CD8-positive, alpha-beta memory T cell (primary cell): ENCODE data around the gene TPRG1L. TPM values are rescaled to one million over a fixed set of nuclear protein-coding genes. Genes with fewer than 3 reads are reported as not detected.

Source experiments
- CTCF ChIA-PET: fragments of 350-600 bp; sonication (Branson Sonifier 250); formaldehyde crosslinking; loops from one replicate; lab custom pipeline; 2021; ENCODE audit warnings: antibody characterized with exemption; lab: Charles Lee
- POLR2A ChIA-PET: fragments of 350-600 bp; sonication (Branson Sonifier 250); formaldehyde crosslinking; loops from one replicate; lab custom pipeline; 2021; ENCODE audit warnings: antibody characterized with exemption; lab: Charles Lee
- DNase-seq, 5 donors: peaks; one replicate each; pipeline versions ENCODE4 v3.0.0 to v3.0.0-alpha.2; 2020 to 2022; ENCODE audit warnings: mixed read lengths in 1 of 5
- H3K27ac ChIP-seq: one replicate; pipeline ENCODE4 v1.7.0; 2013; ENCODE audit warnings: low read depth, mild to moderate bottlenecking, low read length, moderate library complexity
- H3K27me3 ChIP-seq: 2 replicates; pipeline ENCODE4 v1.7.0; 2013; ENCODE audit warnings: low read length, mild to moderate bottlenecking; ENCODE audit not compliant: insufficient read depth, poor library complexity, severe bottlenecking
- H3K36me3 ChIP-seq: 2 replicates; pipeline ENCODE4 v1.7.0; 2013; ENCODE audit warnings: mild to moderate bottlenecking, low read length, moderate library complexity; ENCODE audit not compliant: insufficient read depth
- H3K4me1 ChIP-seq: 2 replicates; pipeline ENCODE4 v1.7.0; 2013; ENCODE audit warnings: mild to moderate bottlenecking, low read length, moderate library complexity; ENCODE audit not compliant: insufficient read depth
- H3K4me3 ChIP-seq: 2 replicates; pipeline ENCODE4 v1.7.0; 2013; ENCODE audit warnings: mild to moderate bottlenecking, low read length
- H3K9me3 ChIP-seq: 2 replicates; pipeline ENCODE4 v1.7.0; 2013; ENCODE audit warnings: mild to moderate bottlenecking, low read length
- H3K27ac Mint-ChIP-seq, 8 donors: one replicate each; pipeline ENCODE4 v1.8.0; 2020 to 2021; ENCODE audit warnings: mixed read lengths in 8 of 8, mild to moderate bottlenecking in 6 of 8, inconsistent platforms in 3 of 8, moderate library complexity in 3 of 8
- H3K27me3 Mint-ChIP-seq, 2 donors: one replicate each; pipeline ENCODE4 v1.8.0; 2020 to 2021; ENCODE audit warnings: mixed read lengths in 2 of 2, mild to moderate bottlenecking in 1 of 2, moderate library complexity in 1 of 2
- H3K36me3 Mint-ChIP-seq, 3 donors: one replicate each; pipeline ENCODE4 v1.8.0; 2020 to 2021; ENCODE audit warnings: mixed read lengths in 3 of 3, inconsistent platforms in 1 of 3, mild to moderate bottlenecking in 1 of 3
- H3K4me1 Mint-ChIP-seq, 3 donors: one replicate each; pipeline ENCODE4 v1.8.0; 2020 to 2021; ENCODE audit warnings: mixed read lengths in 3 of 3, inconsistent platforms in 1 of 3, mild to moderate bottlenecking in 1 of 3
- H3K4me3 Mint-ChIP-seq, 7 donors: one replicate each; pipeline ENCODE4 v1.8.0; 2020 to 2021; ENCODE audit warnings: mixed read lengths in 7 of 7, mild to moderate bottlenecking in 6 of 7, moderate library complexity in 4 of 7, inconsistent platforms in 2 of 7
- H3K9me3 Mint-ChIP-seq, 5 donors: one replicate each; pipeline ENCODE4 v1.8.0; 2020 to 2022; ENCODE audit warnings: mixed read lengths in 5 of 5, mild to moderate bottlenecking in 3 of 5, moderate library complexity in 2 of 5, inconsistent platforms in 1 of 5
- polyA plus RNA-seq: library from polyadenylated mRNA; unstranded; fragments of 300-500 nt; fragmentation: Illumina TruSeq; gene quantifications from one replicate; pipeline ENCODE4 v1.2.3, GENCODE V29; 2021
- total RNA-seq, 2 experiments: library from RNA; stranded (reverse); gene quantifications; one replicate each; pipeline ENCODE4 v1.2.3, GENCODE V29; 2021

Gene TPRG1L
- total and polyA plus RNA-seq, 3 experiments from 2014 or later: 18.9 to 47.7 (median 21.1) TPM

- no peak for DNase-seq
- Mint-ChIP-seq H3K27me3 (peaks cover 13 to 36% of the 10 kb centered on the region in 2 donors), H3K36me3 (no peaks in the 10 kb centered on the region), H3K4me3 (no peak overlapping the region), H3K9me3 (no peaks in the 10 kb centered on the region), H3K27ac (no peak overlapping the region), H3K4me1 (peaks cover 5 to 6% (median 5%) of the 10 kb centered on the region in 3 donors)
- CTCF ChIA-PET: interaction anchor here (1.2 kb wide), 1 partner anchor 71 kb away, joined by 3 read pairs; no protein-coding TSS in a partner anchor
- POLR2A ChIA-PET: no interaction called here
- H3K36me3 ChIP-seq: no peaks in the 10 kb centered on the region
- H3K4me3 ChIP-seq: no peak overlapping the region
- H3K9me3 ChIP-seq: no peaks in the 10 kb centered on the region
- H3K27ac ChIP-seq: no peak overlapping the region
- no peaks in the 10 kb centered on the region for H3K4me1 ChIP-seq
- no peaks in the 10 kb centered on the region for H3K27me3 ChIP-seq
Measured at GRCh38 chr1:3669971-3670431, 45.2 kb downstream of the TPRG1L start.

GRCh38 chr1:3670823-3671265 lies 46.0 kb downstream of the TPRG1L start:
- Mint-ChIP-seq H3K27me3 (peaks cover 13 to 40% of the 10 kb centered on the region in 2 donors), H3K36me3 (no peaks in the 10 kb centered on the region), H3K9me3 (no peaks in the 10 kb centered on the region), H3K4me1 (peaks cover 5 to 6% (median 5%) of the 10 kb centered on the region in 3 donors), H3K27ac (no peak overlapping the region), H3K4me3 (no peak overlapping the region)
- no peak overlapping the region for H3K4me3 ChIP-seq
- no peaks in the 10 kb centered on the region for H3K4me1 ChIP-seq
- H3K27ac ChIP-seq: no peak overlapping the region
- no peaks in the 10 kb centered on the region for H3K27me3 ChIP-seq
- ChIA-PET POLR2A (no interaction called here), CTCF (no interaction called here)
- DNase-seq: peak in 1 of 5 donors; percentile 34
- H3K9me3 ChIP-seq: no peaks in the 10 kb centered on the region
- H3K36me3 ChIP-seq: no peaks in the 10 kb centered on the region

- Mint-ChIP-seq H3K9me3 (no peaks in the 10 kb centered on the region), H3K27me3 (peaks cover 13 to 35% of the 10 kb centered on the region in 2 donors), H3K4me1 (peaks cover 5 to 6% (median 5%) of the 10 kb centered on the region in 3 donors), H3K4me3 (no peak overlapping the region), H3K27ac (no peak overlapping the region), H3K36me3 (no peaks in the 10 kb centered on the region)
- DNase-seq: peak in 1 of 5 donors; percentile 41
- no peaks in the 10 kb centered on the region for H3K27me3 ChIP-seq
- no peak overlapping the region for H3K4me3 ChIP-seq
- ChIA-PET POLR2A (no interaction called here), CTCF (no interaction called here)
- H3K9me3 ChIP-seq: no peaks in the 10 kb centered on the region
- no peaks in the 10 kb centered on the region for H3K4me1 ChIP-seq
- no peak overlapping the region for H3K27ac ChIP-seq
- no peaks in the 10 kb centered on the region for H3K36me3 ChIP-seq
Measured at GRCh38 chr1:3671371-3672180, 46.8 kb downstream of the TPRG1L start.

GRCh38 chr1:3672231-3672970 lies 47.6 kb downstream of the TPRG1L start:
- H3K4me1 ChIP-seq: no peaks in the 10 kb centered on the region
- no peaks in the 10 kb centered on the region for H3K36me3 Mint-ChIP-seq
- no peaks in the 10 kb centered on the region for H3K36me3 ChIP-seq
- ChIA-PET CTCF (no interaction called here), POLR2A (no interaction called here)
- DNase-seq: peak in 1 of 5 donors; percentile 36
- H3K9me3 Mint-ChIP-seq: no peaks in the 10 kb centered on the region
- H3K4me3 ChIP-seq: no peak overlapping the region
- no peak overlapping the region for H3K4me3 Mint-ChIP-seq
- no peak overlapping the region for H3K27ac ChIP-seq
- no peaks in the 10 kb centered on the region for H3K27me3 ChIP-seq
- no peak overlapping the region for H3K27ac Mint-ChIP-seq
- H3K4me1 Mint-ChIP-seq: peaks cover 5 to 12% (median 5%) of the 10 kb centered on the region in 3 donors
- peaks cover 9 to 31% of the 10 kb centered on the region in 2 donors for H3K27me3 Mint-ChIP-seq
- H3K9me3 ChIP-seq: no peaks in the 10 kb centered on the region

- no peaks in the 10 kb centered on the region for H3K36me3 ChIP-seq
- peak in 1 of 5 donors; percentile 34 for DNase-seq
- POLR2A ChIA-PET: no interaction called here
Measured at GRCh38 chr1:3672971-3673361, 48.2 kb downstream of the TPRG1L start.

GRCh38 chr1:3673381-3674099 lies 48.7 kb downstream of the TPRG1L start:
- CTCF ChIA-PET: no interaction called here
- no peak for DNase-seq
- Histone ChIP-seq H3K27me3 (no peaks in the 10 kb centered on the region), H3K4me1 (no peaks in the 10 kb centered on the region), H3K36me3 (no peaks in the 10 kb centered on the region), H3K27ac (no peak overlapping the region), H3K4me3 (no peak overlapping the region), H3K9me3 (no peaks in the 10 kb centered on the region)
- Mint-ChIP-seq H3K4me3 (peak overlapping the region in 6 of 7 donors; percentile 6 to 67 (median 46)), H3K27me3 (peaks cover 7 to 28% of the 10 kb centered on the region in 2 donors), H3K36me3 (no peaks in the 10 kb centered on the region), H3K27ac (peak overlapping the region in 6 of 8 donors; percentile 9 to 91 (median 39)), H3K4me1 (peaks cover 5 to 18% (median 11%) of the 10 kb centered on the region in 3 donors), H3K9me3 (no peaks in the 10 kb centered on the region)
- POLR2A ChIA-PET: no interaction called here

More at GRCh38 chr1:3672971-3673361, 48.2 kb downstream of the TPRG1L start:
- no peaks in the 10 kb centered on the region for H3K9me3 Mint-ChIP-seq
- Histone ChIP-seq H3K27me3 (no peaks in the 10 kb centered on the region), H3K9me3 (no peaks in the 10 kb centered on the region), H3K27ac (no peak overlapping the region), H3K4me3 (no peak overlapping the region), H3K4me1 (no peaks in the 10 kb centered on the region)
- H3K4me1 Mint-ChIP-seq: peaks cover 5 to 18% (median 10%) of the 10 kb centered on the region in 3 donors
- peaks cover 9 to 31% of the 10 kb centered on the region in 2 donors for H3K27me3 Mint-ChIP-seq
- H3K36me3 Mint-ChIP-seq: no peaks in the 10 kb centered on the region
- H3K27ac Mint-ChIP-seq: peak overlapping the region in 4 of 8 donors; percentile 9 to 68 (median 37)
- CTCF ChIA-PET: no interaction called here
- H3K4me3 Mint-ChIP-seq: peak overlapping the region in 5 of 7 donors; percentile 6 to 61 (median 35)

GRCh38 chr1:3674100-3675094 lies 49.6 kb downstream of the TPRG1L start:
- H3K27ac Mint-ChIP-seq: no peak overlapping the region
- ChIA-PET CTCF (no interaction called here), POLR2A (no interaction called here)
- Histone ChIP-seq H3K9me3 (no peaks in the 10 kb centered on the region), H3K4me1 (peaks cover 4% of the 10 kb centered on the region), H3K27me3 (no peaks in the 10 kb centered on the region), H3K4me3 (no peak overlapping the region), H3K27ac (no peak overlapping the region), H3K36me3 (no peaks in the 10 kb centered on the region)
- no peak for DNase-seq
- no peak overlapping the region for H3K4me3 Mint-ChIP-seq
- peaks cover 5 to 18% (median 11%) of the 10 kb centered on the region in 3 donors for H3K4me1 Mint-ChIP-seq
- H3K9me3 Mint-ChIP-seq: no peaks in the 10 kb centered on the region
- peaks cover 0 to 1% (median 0%) of the 10 kb centered on the region in 3 donors for H3K36me3 Mint-ChIP-seq
- peaks cover 6 to 26% of the 10 kb centered on the region in 2 donors for H3K27me3 Mint-ChIP-seq
